ENCODE data around the gene THRB. TPM values are rescaled to one million over a fixed set of nuclear protein-coding genes. Genes with fewer than 3 reads are reported as not detected.

Gene THRB
- total RNA-seq, 1 donor: 0.36 TPM

- TF ChIP-seq CTCF (IDR thresholded peaks at IDR 0.05; ENCODE audit: extremely low read depth, low read depth, low read length): no peak
- Histone ChIP-seq H4K20me1 (ENCODE audit: insufficient read depth, low read length) (no peaks in the 10 kb centered on the region), H3K27ac (ENCODE audit: low read depth, low read length) (no peak overlapping the region), H3K27me3 (ENCODE audit: insufficient read depth, low read length) (peaks cover 79% of the 10 kb centered on the region), H2AFZ (ENCODE audit: low read length) (no peak overlapping the region), H3K9me3 (ENCODE audit: low read depth, low read length) (no peaks in the 10 kb centered on the region), H3K4me2 (ENCODE audit: insufficient read depth, low read length) (no peak overlapping the region), H3K4me3 (ENCODE audit: insufficient read depth, low read length) (no peak overlapping the region), H3K36me3 (ENCODE audit: insufficient read depth, low read length) (no peaks in the 10 kb centered on the region), H3K79me2 (ENCODE audit: insufficient read depth, low read length) (no peaks in the 10 kb centered on the region), H3K4me1 (ENCODE audit: insufficient read depth, low read length) (peaks cover 4% of the 10 kb centered on the region)
- no peak for DNase-seq (ENCODE audit: insufficient read length, low spot score, missing footprints)
These were observed 245.1 kb downstream of the THRB start for GRCh38 chr3:24249523-24249922.

- Histone ChIP-seq H3K27ac (ENCODE audit: low read depth, low read length) (no peak overlapping the region), H3K4me1 (ENCODE audit: insufficient read depth, low read length) (peaks cover 5% of the 10 kb centered on the region), H3K4me2 (ENCODE audit: insufficient read depth, low read length) (no peak overlapping the region), H3K4me3 (ENCODE audit: insufficient read depth, low read length) (no peak overlapping the region), H4K20me1 (ENCODE audit: insufficient read depth, low read length) (no peaks in the 10 kb centered on the region), H3K79me2 (ENCODE audit: insufficient read depth, low read length) (no peaks in the 10 kb centered on the region), H2AFZ (ENCODE audit: low read length) (no peak overlapping the region), H3K36me3 (ENCODE audit: insufficient read depth, low read length) (no peaks in the 10 kb centered on the region), H3K27me3 (ENCODE audit: insufficient read depth, low read length) (peaks cover 41% of the 10 kb centered on the region), H3K9me3 (ENCODE audit: low read depth, low read length) (no peaks in the 10 kb centered on the region)
- DNase-seq (ENCODE audit: insufficient read length, low spot score, missing footprints): no peak
- TF ChIP-seq CTCF (IDR thresholded peaks at IDR 0.05; ENCODE audit: extremely low read depth, low read depth, low read length): no peak
These were observed 249.6 kb downstream of the THRB start for GRCh38 chr3:24245056-24245455.

DNA sequence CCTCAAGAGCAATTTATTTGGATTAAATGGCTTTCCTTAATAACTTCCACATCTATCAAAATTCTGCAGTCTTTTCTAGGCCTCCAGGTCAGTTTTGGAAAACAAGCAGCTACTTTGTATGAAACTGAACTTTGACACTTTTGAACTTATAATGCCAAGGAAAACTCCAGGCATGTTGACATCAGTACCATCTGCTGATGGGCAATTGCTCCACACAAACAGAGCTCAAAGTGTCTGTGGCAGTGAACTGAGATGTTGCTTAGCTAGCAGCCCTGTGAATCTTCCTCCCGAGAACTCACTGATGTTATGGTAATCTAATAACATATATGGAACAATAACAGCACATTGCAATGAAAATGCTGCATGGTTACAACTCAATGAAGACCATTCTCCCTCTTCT, 250.2 kb downstream of the THRB start:
- DNase-seq (ENCODE audit: insufficient read length, low spot score, missing footprints): no peak
- Histone ChIP-seq H3K36me3 (ENCODE audit: insufficient read depth, low read length) (no peaks in the 10 kb centered on the region), H4K20me1 (ENCODE audit: insufficient read depth, low read length) (no peaks in the 10 kb centered on the region), H3K9me3 (ENCODE audit: low read depth, low read length) (no peaks in the 10 kb centered on the region), H3K27ac (ENCODE audit: low read depth, low read length) (no peak overlapping the region), H3K27me3 (ENCODE audit: insufficient read depth, low read length) (peaks cover 36% of the 10 kb centered on the region), H2AFZ (ENCODE audit: low read length) (no peak overlapping the region), H3K4me3 (ENCODE audit: insufficient read depth, low read length) (no peak overlapping the region), H3K4me2 (ENCODE audit: insufficient read depth, low read length) (no peak overlapping the region), H3K79me2 (ENCODE audit: insufficient read depth, low read length) (no peaks in the 10 kb centered on the region), H3K4me1 (ENCODE audit: insufficient read depth, low read length) (peaks cover 5% of the 10 kb centered on the region)
- no peak for TF ChIP-seq CTCF (IDR thresholded peaks at IDR 0.05; ENCODE audit: extremely low read depth, low read depth, low read length)

GRCh38 chr3:24242012-24242698, 252.5 kb downstream of the THRB start:
- peak; percentile 65 for DNase-seq (ENCODE audit: insufficient read length, low spot score, missing footprints)
- Histone ChIP-seq H3K4me3 (ENCODE audit: insufficient read depth, low read length) (no peak overlapping the region), H3K36me3 (ENCODE audit: insufficient read depth, low read length) (no peaks in the 10 kb centered on the region), H2AFZ (ENCODE audit: low read length) (peak overlapping the region; percentile 12), H3K27me3 (ENCODE audit: insufficient read depth, low read length) (peaks cover 14% of the 10 kb centered on the region), H3K79me2 (ENCODE audit: insufficient read depth, low read length) (no peaks in the 10 kb centered on the region), H3K4me2 (ENCODE audit: insufficient read depth, low read length) (peak overlapping the region; percentile 34), H3K9me3 (ENCODE audit: low read depth, low read length) (no peaks in the 10 kb centered on the region), H4K20me1 (ENCODE audit: insufficient read depth, low read length) (no peaks in the 10 kb centered on the region), H3K27ac (ENCODE audit: low read depth, low read length) (no peak overlapping the region), H3K4me1 (ENCODE audit: insufficient read depth, low read length) (peaks cover 18% of the 10 kb centered on the region)
- no peak for TF ChIP-seq CTCF (IDR thresholded peaks at IDR 0.05; ENCODE audit: extremely low read depth, low read depth, low read length)

Data from osteoblast (primary cell).